Stimulated activated CD4-positive, alpha-beta T cell treated with anti-CD3 and anti-CD28 coated beads, Interleukin-12 subunit alpha, Interleukin-12 subunit beta, amount 100 ng/mL, for 4 hours (primary cell): ENCODE results near the gene SLC15A1.

Experiments
- DNase-seq: peaks from one replicate; pipeline ENCODE4 v3.0.0-alpha.2; 2020

SLC15A1 gene

DNA sequence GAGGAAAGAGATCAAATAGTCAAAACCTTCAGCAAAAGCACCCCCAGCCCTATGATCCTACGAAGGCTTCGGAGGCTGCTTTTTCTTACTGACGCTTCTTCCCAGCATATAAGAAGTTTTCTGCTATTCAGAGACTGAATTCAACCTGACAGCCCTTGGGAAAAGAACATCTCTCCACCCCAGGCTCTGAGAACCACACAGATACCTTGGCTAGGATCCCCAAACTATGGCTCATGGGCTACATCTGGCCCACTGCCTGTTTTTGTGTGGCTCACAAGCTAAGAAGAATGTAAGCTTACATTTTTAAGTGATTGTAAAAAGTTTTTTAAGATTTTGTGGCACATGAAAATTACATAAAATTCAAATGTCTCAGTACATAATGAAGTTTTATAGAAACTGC, 3.0 kb downstream of the SLC15A1 start:
- no peak for DNase-seq

DNA sequence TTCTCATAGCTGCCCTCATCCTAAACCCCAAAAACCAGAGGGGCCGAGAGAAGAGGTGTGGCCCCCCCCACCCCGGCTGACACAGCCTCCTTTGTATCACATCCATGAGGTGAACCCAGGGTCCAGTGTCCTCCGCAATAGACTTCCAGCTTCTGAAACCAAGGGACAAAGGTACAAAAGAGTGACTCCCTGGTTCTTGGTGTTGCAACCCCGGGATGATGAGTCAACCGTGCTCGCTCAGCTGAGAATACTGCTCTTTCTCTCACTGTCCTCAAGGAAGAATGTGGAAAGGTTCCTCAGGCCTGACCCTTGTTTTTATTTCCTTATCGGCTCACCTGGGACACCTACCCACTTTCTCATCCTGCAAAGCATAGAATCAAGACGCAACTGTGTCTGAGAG, 5.5 kb downstream of the SLC15A1 start:
- no peak for DNase-seq

DNA sequence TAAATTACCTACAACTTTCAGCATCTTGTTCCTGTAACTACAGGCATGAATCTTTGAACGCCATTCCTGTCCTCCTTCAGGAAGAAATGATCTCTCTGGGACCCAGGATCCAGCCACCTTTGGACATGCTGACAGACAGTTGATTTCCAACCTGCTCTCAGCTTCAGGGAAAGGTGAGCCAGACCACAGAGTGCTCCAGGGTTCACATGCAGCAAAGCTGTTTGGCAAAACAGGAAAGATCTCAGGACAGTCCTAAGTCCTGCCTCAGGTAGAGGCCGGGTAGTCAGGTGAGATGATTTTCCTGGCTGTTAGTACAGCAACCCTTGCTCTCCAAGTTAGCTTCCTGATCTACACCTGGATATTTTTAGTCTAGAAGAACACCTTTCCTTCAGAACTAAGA, 9.1 kb downstream of the SLC15A1 start:
- DNase-seq = no peak

DNA sequence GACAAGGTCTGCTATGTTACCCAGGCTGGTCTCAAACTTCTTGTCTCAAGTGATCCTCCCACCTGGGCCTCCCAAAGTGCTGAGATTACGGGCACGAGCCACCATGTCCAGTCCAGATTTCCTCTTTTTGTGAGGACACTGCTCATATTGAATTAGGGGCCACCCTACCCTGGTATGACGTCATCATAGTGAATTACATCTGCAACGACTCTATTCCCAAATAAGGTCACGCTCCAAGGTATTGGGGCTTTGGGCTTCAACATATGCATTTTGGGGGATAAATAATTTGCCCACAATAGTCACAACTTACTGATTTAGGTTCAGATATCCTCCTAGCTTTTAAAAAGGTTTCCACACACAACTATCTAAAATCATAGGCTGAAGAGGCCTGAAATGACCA, 9.5 kb downstream of the SLC15A1 start:
- no peak for DNase-seq

DNA sequence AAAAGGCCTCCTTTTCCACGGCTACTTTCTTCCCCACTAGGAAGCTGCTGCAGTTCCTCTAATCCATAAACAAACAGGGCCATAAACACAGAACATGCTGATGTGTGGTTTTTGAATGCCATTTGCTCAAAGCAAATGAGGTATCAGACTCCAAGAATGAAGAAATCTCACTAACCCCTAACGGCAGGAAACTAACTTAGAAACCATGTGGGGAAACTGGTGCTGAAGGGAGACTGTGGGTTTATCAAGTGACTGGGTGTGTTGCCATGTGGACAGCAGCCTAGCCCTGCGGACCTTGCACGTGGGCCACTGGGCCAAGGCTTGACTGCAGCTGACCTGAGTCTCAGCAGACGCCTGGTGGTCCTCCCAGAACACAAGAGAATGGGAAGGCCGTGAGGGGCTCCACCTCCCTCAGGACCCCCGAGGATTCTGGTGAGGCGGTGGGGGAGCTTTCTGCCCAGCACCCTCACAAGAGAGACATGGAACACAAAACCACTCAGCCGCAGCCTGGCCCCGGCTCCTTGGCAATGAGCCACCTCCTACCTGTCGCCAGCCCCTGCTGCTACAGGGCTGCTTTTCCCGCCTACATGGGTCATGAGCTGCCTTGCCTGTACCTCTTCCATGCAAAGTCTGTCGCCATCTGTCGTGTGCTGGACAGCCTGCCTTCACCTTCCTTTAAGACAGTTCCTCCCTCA, 10.6 kb downstream of the SLC15A1 start:
- DNase-seq = no peak

DNA sequence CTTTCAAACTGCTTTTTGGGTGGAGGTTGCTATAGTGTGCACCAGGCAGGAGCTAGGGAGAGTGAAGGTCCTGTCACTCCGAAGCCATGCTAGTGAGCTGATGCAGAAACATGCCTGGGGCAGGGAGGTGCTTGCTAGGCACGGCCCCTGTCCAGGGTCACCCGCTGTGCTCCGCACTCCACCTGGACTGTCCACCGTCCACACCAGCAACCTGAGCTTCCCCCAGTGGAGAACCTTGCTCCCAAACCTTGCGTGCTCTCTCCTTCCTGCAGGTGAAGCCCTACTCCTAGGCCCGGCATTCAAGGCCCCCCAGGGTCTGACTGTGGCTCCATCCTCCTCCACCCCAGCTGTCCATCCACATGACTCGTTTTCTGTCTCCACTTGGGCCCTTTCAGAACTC, 12.3 kb downstream of the SLC15A1 start:
- no peak for DNase-seq

DNA sequence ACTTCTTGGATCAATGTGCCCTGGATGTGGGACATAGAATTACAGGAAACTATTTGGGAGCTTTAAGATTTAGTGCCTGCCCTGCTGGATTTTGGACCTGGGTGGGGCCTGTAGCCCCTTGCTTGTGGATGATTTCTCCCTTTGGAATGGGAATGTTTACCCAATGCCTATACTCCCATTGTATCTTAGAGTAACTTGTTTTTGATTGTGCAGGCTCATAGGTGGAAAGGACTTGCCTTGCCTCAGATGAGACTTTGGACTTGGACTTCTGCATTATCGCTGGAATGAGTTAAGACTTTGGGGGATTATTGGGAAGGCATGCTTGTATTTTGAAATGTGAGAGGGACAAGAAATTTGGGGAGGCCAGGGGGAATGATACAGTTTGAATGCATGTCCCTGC, 13.5 kb downstream of the SLC15A1 start:
- DNase-seq = no peak

DNA sequence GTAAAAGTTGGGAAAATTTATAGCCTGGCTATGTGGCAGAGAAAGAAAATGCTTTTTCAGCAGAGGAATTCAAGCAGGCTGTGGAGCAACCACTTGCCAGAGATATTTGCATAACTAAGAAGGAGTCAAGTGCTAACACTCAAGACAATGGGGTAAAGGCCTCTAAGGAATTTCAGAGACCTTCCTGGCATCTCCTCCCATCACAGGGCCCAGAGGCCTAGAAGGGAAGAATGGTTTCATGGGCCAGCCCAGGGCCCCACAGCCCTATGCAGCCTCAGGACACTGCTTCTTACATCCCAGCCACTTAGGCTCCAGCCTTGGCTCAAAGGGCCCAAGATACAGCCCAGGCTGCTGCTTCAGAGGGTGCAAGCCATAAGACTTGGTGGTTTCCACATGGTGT, 14.3 kb downstream of the SLC15A1 start:
- DNase-seq = no peak

DNA sequence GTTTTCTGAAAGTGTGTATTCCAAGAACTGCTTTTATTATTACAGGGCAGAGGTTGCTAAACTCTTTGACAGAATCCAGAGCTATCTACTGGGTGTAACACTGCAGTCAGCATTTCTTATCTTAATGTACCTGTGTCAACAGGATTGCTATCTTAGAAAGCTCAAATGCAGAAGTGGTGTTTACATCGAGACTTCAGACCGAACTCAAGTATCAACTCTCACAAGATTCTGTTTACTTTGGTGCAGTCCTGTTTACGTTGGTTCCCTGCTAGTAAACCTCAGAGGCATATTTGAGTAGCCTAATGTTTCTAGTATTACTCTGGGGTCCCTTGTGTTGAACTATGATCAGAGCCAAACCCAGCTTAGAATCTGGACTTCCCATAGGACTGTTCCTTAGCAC, 20.5 kb downstream of the SLC15A1 start:
- DNase-seq = no peak

DNA sequence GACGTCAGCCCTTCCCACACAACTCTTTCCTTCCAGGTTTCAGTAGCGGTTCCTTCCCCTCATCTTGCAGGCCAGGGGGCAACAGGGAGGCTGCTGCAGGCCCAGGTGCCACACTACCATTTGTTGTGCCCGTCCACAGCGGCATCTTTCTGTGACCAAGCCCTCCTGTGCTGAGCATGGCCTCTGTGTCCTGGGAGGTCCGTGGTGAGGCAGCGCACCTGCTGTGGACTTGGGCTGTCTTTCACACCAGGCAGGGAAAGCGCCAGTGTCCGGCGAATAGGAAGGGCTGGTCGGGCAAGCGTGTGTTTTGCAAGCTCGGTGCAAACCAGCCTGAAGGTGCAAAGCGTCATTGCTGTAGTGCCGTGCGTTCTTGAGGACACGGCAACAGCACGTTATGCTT, 21.4 kb downstream of the SLC15A1 start:
- no peak for DNase-seq

DNA sequence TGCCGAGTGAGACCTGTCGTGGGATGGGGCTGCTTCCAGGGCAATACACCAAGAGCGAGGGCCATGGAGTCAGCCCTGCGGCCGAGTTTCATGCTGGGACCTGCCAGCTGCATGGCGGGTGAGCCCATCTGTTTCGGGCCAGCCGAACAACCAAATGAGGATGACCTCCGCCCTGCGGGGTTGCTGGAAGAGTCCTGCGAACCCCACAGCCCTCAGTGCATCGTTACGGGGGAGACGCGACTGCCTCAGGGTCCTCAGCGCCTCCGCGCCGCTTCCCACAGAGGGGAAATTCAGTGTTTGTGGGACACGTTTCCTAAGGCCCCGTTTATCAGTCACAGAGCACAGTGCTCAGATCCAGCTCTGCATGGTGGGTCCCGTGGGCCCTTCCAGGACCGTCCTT, 22.0 kb downstream of the SLC15A1 start:
- no peak for DNase-seq

DNA sequence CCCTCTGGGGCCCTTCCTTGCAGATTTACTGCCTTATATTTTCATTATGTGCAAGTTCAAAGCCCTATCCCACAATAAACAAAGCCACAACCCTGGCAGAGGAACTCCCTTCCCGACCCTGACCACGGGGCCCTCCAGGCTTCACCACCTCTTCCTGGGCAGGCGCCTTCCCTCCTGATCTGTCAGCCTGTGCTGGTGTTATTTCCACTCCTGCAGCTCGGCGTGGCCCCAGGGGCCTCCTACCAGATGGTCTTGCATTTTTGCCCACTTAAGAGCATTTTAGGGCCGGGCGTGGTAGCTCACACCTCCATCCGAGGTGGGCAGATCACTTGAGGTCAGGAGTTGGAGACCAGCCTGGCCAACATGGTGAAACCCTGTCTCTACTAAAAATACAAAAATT, 22.8 kb downstream of the SLC15A1 start:
- no peak for DNase-seq

DNA sequence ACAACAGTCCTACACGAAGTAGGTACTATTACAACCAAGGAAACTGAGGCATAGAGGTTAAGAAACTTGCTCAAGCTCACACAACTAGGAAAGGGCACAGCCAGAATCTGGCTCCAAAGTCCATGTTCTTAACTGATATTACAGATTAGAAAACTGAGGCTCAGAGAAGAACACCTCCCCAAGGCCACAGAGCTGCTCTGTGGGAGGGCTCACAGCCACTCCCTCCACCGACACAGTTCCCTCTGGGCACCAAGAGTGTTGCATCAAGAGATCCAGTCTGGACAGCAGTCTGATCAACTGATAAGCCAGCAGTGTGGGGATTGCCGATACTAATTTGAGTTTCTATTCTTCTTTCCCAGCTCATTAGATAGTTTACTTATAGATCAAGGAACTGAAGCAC, 29.5 kb downstream of the SLC15A1 start:
- no peak for DNase-seq

DNA sequence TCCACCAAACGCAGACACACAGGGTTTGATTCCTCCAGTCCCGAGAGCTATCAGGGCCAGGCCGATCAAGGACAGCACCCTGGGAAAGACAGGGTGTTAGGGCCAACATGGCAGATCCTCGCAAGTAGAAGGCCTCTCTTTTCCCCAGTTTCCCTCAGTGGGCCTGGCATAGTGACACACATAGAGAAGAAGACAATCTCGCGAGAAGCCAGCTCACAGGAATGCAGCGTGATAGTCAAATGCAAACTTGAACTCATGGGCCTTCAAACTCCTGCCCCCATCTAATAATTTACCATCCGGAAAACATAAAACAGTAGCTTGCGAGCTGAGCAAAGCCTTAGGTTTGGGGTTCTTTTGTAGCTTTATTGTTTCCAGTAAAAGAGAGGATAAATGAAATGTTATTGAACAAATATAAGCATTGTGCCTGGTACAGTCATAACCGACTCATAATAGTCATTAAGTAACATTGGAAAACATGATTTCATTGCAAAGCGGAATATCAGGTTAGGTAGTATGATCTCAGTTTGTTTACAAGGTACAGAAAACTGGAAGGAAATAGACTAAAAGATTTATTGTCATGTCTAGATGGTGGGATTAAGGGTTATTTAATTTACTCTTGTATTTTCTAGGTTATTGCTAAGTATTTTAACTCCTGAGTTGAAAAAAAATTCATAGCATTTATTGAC, 30.5 kb downstream of the SLC15A1 start:
- DNase-seq = no peak

DNA sequence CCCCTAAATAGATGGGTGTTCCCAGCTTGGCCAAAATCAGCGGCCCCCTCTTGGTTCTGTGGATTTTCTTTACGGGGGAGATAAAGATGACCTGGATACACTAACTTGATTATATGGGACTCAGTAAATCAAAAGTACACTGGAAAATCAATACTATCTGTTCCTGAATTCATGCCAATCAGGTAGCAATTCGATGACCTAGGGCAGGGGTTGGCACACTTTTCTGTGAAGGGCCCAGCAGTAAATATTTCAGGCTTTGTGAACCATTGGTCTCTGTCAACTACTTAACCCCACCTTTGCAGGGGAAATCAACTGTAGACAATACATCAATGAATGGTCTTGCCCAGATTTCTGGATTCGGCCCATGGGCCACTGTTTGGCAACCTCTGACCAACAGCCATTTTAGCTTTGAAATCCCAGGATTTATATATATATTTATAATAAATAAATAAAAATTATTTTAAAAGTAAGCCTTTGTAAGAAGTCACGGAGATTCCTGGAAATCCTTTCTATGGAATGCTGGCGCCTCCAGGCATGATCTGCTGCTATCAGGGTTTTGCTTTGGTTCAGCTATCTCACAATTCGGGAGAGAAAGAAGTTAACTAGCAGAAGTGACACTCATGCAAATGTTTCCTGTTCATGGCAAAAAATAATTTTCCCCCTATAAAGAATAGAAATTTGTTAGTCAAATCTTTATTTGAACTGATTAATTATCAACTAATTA, 32.8 kb downstream of the SLC15A1 start:
- DNase-seq = no peak

DNA sequence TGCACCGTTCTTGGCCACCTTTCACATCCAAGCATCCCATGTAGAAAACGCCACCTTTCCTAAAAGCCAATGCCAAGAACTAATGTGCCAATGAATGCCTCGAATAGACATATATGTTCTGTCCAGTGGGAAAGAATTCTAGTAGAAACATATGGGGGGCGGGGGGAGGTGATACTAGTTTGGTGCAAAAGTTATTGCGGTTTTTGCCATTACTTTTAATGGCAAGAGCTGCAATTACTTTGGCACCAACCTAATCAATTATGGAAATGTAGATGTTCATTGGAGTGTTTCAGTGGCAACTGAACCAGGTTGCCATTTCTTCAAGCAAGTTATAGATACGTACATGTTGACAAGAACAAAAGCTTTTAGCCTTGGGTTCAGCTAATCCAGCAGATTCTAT, 34.6 kb downstream of the SLC15A1 start:
- no peak for DNase-seq

DNA sequence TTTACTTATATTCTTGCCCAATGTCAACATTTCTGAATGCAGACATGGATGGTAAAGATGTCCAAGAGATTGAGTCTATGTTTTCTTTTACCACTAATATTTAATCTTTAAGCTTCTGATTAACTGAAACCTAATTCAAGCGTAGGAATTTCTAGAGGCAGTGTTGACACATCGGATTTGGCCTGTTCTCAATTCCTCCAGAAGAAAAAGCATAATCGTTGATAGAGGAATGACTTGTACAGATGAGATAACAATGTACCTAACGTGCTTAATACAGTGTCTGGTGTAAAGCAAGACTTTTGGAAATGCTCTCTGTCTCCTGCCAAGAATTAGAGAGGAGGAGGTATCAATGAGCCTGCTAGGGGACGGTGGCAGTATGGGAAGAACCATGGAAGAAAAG, 35.2 kb downstream of the SLC15A1 start:
- no peak for DNase-seq

DNA sequence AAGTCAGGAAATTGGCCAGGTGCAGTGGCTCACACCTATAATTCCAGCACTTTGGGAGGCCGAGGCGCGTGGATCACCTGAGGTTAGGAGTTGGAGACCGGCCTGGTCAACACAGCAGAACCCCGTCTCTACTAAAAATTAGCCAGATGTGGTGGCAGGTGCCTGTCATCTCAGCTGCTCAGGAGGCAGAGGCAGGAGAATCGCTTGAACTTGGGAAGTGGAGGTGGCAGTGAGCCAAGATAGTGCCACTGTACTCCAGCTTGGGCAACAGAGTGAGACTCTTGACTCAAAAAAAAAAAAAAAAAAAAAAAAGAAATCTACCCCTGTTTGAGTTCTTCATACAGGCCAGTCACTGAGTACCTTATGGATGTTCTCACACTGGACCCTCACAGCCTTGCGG, 42.0 kb downstream of the SLC15A1 start:
- no peak for DNase-seq

DNA sequence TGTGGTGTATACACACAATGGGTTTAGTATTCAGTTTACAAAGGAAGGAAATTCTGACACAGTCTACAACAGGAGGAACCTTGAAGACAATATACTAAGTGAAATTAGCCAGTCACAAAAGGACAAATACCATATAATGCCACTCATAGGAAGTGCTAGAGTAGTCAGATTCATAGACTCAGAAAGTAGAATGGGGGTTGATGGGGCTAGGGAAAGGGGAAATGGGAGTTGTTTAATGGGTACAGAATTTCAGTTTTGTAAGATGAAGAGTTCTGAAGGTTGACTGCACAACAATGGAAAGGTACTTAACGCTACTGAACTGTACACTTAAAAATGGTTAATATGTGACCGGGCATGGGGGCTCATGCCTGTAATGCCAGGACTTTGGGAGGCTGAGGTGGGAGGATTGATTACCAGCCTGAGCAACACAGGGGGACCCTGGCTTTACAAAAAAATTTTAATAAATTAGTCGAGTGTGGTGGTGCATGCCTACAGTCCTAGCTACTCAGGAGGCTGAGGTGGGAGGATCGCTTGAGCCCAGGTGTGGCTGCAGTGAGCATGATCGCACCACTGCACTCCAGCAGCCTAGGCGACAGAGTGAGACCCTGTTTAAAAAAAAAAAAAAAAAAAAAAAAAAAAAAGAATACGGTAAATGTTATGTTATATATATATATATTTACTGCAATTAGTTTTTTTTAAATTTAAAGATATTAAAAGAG, 45.0 kb downstream of the SLC15A1 start:
- DNase-seq = no peak

DNA sequence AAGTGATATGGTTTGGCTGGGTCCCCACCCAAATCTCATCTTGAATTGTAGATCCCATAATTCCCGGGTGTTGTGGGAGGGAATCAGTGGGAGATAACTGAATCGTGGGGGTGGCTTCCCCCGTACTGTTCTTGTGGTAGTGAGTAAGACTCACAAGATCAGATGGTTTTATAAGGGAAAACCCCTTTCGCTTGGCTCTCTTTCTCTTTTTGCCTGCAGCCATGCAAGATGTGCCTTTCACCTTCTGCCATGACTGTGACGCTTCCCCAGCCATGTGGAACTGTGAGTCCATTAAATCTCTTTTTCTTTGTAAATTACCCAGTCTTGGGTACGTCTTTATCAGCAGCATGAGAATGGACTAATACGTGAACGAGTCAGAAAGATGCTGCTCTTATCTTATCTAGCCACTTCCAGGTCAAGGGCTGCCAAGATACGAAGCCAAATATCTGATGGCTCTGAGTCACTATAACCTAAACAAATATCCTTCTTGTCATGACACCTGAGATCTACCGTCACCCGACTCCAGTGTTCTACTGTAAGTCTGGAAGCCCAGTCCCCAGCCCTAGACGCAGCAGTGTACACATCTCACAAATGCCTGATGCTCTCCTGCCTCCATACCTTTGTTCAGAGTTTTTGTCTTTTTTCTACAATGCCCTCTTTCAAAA, 45.9 kb downstream of the SLC15A1 start:
- no peak for DNase-seq

DNA sequence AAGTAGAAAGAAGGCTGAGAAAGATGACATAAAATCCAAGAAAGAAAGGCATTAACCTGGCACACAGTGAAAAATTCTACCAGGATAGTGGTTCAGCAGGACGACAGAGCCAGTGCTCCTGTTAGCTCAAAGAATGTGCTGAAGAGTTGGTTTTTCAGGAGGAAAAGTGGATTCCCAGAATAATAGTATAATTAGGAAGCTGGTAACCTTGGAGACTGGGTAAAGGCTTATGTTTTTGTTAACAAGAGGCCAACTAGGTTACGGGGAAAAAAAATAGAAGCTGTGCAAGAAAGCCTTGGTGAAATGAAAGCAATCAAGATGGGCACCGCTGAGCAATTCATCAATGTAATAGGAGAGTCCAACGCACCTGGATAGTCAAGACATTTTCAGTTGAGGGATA, 54.7 kb downstream of the SLC15A1 start:
- DNase-seq = no peak

DNA sequence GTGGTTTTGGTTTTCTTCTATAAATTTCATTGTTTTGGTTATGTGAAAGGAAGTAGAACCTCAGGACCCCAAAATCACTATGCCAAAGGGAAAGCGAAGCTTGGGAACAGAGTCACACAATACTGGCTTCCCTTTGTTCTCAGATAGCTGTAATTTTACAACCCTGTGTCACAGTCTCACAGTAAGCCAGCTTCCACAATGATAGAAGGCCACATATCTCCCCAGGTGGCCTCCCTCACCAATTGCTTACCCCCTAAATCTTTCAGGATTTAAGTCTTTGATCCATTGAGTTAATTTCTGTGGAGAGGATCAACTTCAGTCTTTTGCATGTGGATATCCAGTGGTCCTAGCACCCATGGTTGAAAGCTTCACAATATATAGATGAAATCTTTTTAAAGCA, 58.7 kb downstream of the SLC15A1 start:
- no peak for DNase-seq

DNA sequence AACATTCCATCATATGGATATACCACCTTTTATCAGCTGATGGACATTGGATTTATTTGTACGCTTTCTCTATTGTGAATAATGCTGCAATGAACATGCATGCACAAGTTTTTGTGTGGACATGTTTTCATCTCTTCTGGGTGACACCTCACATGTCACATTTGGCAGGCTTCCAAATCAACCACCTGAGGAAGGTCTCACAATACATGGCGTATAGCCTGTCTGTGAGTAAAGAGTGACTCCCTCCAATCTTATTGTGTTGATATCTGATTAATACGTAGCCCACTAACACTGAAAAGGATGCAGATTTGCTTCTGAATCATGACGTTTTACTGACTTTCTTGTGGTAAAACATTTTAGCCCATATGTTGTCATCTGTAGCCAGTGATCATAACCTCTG, 61.1 kb downstream of the SLC15A1 start:
- DNase-seq = no peak
